Hematopoietic multipotent progenitor cell treated with erythropoietin and hydrocortisone succinate and interleukin-3 and kit ligand, for 8 days (in vitro differentiated cells): ENCODE results near the gene ATP5MG.
"Not testable (repeated sequence)": the region's sequence is repeated elsewhere in the genome, so short reads cannot be mapped to it uniquely, and the experiment has no call there.

Experiments used
- DNase-seq: peaks from one replicate; pipeline ENCODE4 v3.0.0-alpha.2; 2015

The ATP5MG gene

DNA sequence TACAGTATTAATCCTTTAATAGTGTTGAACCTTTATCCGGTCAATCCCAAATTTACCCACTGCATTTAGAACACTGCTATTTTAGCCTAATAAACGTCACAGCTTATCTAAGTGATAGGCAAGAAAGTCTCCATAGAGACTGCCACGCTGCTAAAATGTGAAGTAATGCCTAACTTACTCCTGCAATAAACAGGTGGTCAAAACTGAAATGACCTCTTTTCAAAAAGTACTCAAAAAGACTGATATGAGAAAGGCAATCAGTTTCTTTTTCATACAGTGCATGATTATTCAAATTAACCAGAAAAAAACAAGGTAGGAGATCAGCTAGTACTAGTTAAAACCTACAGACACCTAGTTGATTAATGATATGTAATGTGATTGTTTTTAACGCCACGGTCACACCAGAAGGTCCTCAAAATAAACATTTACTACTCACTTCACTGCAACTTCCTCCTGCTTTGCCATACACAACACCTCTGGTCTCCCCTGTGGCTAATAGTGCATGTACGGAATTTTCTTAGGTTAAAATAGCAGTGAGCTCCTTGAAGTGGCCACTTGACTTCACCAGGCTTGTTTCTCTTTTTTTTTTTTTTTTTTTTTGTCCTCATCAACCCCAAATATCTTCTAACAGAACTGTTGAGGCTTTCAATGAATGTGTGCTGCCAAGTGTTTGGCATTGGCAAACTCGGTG, 8.8 kb downstream of the ATP5MG start:
- no peak for DNase-seq

DNA sequence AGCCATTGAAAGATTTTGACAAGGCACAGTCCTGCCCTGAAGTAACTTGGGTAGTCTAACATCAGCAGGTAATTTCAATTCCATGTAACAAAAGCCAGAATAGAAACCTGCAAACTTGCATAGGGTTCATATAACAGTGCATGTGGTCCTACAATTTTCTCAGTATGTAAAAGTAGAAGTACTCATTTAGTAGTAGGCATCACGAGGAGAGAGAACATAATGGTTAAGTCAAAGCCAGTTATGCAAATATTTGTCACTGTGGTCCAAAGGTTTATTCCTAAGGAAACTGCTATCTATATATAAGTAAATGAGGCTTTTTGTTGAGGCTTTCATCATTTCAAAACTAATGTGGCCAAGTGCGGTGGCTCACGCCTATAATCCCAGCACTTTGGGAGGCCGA, 10.1 kb downstream of the ATP5MG start:
- DNase-seq, result no peak

- no peak for DNase-seq
Measured at GRCh38 chr11:118412921-118413320, 11.5 kb downstream of the ATP5MG start.

- peak; percentile 71 for DNase-seq
Measured at GRCh38 chr11:118415062-118415738, 13.8 kb downstream of the ATP5MG start.

- peak; percentile 98 for DNase-seq
Measured at GRCh38 chr11:118415739-118416068, 14.3 kb downstream of the ATP5MG start.

DNA sequence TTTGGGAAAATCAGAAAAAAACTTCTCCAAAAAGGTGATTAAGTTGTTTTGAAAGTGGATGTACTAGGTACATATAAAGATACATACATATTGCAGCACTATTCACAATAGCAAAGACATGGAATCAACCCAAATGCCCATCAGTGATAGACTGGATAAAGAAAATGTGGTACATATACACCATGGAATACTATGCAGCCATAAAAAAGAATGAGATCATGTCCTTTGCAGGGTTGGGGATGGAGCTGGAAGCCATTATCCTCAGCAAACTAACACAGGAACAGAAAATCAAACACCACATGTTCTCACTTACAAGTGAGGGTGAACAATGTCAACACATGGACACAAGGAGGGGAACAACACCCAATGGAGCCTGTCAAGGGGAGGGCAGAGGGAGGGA, 15.5 kb downstream of the ATP5MG start:
- DNase-seq, result not testable (repeated sequence)

DNA sequence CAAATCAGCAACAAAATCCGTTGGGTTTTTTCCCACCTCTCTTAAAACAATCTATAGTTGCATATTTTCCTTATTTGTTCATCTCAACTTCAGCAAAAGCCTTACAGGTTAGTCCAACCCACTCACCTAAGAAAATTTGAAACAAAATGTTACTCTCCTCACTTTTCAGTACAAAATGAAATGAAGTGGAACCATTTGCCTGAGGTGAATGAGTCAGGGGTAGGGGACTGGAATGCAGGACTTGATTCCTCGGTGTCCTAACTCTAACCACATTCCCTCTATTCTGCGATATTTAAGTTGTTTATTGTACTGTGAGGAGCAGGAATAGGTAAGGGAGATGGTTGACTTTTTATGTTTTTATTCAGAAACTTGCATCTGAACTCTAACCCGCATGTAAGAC, 16.4 kb downstream of the ATP5MG start:
- DNase-seq, result no peak

- no peak for DNase-seq
Measured at GRCh38 chr11:118418766-118419165, 17.4 kb downstream of the ATP5MG start.

DNA sequence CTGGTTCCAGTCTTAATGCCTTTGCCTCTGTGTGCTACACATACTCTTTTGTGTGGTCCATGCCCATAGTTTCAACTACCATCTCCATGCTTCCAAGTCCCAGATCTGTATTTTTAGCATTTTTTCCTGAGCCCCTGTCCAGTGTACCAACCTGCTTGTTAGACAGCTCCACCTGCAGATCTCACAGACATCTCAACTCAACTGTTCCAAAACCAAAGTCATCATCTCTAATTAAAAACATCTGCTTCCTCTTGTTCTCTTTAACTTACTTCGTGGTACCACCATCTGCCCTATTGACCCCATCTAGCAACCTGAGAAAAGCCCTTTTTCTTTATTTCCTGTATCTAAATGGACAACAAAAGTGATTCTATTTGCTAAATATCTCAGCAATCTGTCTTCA, 26.3 kb downstream of the ATP5MG start:
- DNase-seq, result no peak

DNA sequence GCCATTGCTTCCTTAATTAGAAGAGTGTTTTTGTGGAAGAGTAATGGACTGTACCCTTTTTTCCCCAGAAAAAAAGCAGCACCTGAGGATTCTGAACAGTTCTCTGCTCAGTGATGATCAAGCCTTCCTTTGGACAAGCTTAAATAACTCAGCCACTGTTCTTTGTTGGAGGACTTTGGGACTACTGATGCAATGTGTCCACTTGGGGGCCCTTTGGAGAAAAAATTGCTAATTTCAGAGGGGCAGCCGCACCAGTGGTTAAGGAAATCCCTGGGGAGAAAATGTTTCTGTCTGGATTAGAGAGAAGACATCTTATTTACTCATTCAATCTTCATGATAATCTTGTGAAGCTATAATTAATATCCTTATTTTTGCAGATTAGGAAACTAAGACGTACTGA, 29.6 kb downstream of the ATP5MG start:
- DNase-seq, result peak; percentile 25

GRCh38 chr11:118434123-118434552, 32.7 kb downstream of the ATP5MG start:
- no peak for DNase-seq

DNA sequence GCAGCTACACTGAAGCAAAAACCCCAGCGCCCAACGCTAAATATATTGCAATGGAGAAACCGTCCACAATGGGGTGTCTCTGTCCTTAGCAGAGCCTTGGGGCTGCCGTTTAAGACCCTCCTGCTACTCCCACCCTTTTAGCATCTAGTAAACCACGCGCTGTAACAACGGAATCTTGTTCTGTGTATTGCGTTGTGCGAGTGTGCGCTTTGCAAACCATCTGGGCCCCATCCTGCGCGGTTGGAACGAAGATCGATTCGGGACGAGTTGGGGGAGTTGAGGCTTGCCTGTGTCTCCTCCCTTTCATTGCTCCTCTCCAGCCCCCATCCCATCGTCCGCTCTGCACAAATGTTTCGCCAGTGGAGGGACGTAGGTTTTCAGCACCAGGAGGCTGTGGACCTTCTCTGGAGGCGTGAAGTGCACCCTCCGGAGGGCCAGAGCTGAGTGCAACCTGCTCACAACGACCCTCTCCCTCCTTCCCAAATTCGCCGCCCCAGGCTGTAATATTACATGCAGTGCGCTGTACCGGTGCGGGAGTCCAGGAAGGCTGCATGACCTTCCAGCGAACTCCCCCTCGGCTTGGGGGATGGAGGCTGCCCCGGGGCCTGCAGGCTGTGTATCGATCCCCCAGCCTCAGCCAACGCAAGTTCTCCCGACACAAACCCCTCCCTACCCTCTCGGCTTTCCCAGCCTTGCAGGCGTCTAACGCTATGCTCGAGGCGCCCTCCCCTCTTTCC, 33.3 kb downstream of the ATP5MG start:
- DNase-seq, result peak; percentile 67

DNA sequence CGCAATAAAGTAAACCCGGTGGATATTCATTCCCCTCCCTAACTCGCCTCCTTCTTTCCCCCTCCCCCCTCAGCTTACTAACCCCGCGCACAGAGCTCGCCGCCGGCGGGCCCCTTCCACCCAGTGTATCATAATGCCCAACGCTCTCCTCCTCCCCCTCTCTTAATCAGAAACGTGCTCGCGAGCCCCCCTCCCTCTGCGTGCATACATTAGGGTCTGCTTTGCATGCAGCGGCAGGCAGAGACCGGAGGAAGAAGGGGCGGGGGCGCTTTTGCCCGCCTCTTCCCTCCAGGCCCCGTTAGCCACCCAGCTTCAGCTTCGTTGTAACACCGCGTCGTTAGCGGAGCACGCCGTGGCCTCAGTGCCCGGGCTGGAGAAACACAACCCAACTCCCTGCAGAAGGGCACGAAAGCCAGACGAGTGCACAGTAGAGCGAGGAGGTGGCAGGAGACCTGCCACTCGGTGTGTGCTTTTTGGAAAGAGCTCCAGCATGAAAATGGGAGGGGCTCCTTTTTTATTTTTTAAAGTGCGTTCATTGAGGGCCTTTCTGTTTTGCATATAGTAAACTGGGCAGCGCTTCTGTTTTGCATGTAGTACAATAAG, 34.0 kb downstream of the ATP5MG start:
- DNase-seq, result peak; percentile 72

DNA sequence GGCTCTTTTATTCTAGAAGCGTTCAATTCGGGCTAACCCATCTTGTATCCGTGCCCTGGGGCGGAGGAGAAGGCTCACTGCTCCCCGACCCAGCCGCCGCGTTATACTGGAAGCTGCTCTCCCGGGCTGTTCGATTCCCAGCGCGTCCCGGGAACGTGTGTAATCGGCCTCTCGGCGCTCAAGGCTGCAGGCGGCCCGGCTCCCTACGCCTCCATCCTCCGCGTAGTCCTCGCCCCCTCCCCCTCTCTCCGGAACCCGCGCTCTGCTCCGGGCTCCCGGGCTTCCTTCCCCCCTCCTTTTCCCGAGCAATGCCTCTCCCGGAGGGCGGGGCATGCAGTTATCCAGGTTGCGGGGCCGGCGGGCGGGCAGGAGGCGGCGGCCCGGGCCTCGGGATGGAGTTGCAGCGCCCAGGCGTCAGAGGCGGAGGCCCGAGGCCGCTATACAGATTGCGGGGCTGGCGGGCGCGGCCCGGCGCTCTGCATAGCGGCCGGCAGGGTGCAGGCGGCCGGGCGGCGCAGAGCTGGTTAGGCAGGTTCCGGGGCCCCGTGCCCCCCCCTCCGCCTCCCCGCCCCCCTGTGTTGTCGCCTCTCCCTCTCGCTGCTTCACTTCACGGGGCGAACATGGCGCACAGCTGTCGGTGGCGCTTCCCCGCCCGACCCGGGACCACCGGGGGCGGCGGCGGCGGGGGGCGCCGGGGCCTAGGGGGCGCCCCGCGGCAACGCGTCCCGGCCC, 34.7 kb downstream of the ATP5MG start, which contains the start of gene KMT2A:
TSS of gene KMT2A (plus strand) at position 600 of the 732 bp plus-strand sequence. CDS start at position 621, 21 bp downstream.
- DNase-seq, result peak; percentile 94

DNA sequence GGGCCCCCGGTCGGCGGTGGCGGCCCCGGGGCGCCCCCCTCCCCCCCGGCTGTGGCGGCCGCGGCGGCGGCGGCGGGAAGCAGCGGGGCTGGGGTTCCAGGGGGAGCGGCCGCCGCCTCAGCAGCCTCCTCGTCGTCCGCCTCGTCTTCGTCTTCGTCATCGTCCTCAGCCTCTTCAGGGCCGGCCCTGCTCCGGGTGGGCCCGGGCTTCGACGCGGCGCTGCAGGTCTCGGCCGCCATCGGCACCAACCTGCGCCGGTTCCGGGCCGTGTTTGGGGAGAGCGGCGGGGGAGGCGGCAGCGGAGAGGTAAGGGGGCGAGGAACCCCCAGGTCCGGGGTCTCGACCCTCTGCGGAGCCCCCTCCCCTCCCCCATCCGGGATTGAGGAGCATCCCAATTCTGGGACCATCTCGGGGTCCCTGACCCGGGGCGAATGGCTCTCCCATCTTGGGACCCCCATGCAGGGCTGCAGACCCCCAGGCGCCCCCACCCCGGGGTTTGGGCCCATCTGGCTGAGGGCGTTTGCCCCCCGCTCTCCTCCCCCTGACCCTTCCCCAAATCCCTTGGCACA, 35.3 kb downstream of the ATP5MG start:
- DNase-seq, result no peak

DNA sequence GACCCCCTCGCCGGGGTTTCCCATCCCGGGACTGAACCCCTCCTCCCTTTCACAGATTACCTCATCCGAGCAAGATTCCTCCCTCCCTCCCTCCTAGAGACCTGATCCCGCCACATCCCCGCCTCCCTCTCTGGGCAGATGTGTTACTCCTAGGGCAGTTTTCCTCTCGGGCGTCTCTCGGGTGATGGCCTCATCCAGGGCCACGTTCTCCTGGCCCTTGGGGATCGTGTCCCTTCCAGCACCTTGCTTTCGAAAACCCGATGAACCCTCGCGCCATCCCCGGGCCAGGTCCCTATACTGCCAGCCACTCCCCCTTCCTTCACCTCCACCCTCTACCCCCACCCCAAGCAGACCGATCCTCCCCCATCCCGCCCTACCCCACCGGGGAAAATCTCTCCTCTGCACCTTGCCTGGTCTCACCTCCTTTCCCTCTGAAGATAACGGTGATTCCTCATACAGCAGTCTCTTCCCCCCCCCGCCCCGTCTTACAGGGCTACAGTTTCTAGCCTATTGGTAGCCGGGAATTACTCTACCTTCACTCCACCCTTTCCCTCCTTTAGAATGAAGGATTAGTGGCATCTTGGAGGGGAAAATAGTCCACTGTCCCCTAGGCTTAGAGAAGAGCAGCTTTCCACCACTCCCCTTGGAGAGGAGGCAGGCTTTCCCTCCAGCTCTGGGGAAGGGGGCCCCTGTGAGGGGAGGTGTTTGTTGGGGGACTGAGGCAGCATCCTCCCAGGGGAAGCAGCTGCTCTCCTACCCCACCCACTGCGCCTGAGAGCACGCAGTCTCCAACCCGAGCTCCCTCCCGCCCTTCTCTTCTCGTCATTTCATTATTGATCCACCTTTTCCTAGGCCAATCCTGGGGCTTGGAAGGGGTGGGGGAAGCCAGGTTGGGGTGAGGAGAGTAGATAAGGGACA, 36.1 kb downstream of the ATP5MG start:
- peak; percentile 71 for DNase-seq

- DNase-seq, result peak; percentile 81
Measured at GRCh38 chr11:118438314-118438931, 37.0 kb downstream of the ATP5MG start.

GRCh38 chr11:118439646-118440045, 38.2 kb downstream of the ATP5MG start:
- no peak for DNase-seq

DNA sequence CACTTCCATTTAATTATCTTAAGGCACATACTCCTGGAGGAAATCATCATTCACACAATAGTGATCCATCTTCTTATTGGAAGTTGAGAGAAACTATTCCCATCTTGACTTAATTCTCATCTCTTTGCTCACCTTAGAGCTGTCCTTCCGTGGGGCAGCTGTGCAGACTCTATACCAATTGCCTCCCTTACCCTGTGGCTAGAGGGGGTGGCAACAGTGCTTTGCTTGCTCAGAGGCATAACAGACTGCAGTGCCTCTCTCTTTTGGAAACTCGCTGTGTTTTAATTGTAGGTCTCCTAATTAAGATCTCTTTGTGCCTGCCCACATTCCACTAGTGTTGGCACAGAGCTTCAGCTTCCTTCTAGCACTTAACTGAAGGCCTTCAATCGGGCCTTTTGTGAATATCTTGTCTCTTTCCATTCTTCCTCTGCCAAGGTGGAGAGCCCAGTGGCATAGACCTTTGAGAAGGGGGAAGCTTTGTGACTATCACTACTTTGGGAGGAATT, 40.4 kb downstream of the ATP5MG start:
- no peak for DNase-seq

- no peak for DNase-seq
Measured at GRCh38 chr11:118442301-118442700, 40.9 kb downstream of the ATP5MG start.
